Measurements from ENCODE around the gene SEMA3F. TPM values are rescaled to one million over a fixed set of nuclear protein-coding genes. Genes with fewer than 3 reads are reported as not detected.

The SEMA3F gene
- total and polyA plus RNA-seq, 2 experiments from 2014 or later, result 2.3 to 67.6 TPM

- no peaks in the 10 kb centered on the region for H3K9me3 Mint-ChIP-seq
These were observed 31.0 kb downstream of the SEMA3F start for GRCh38 chr3:50186096-50186495.

More at GRCh38 chr3:50186096-50186495, 31.0 kb downstream of the SEMA3F start:
- Histone ChIP-seq H3K36me3 (ENCODE audit: insufficient read depth) (no peaks in the 10 kb centered on the region; the same call in 1 of the 2 replicates), H4K20me1 (replicated peaks; ENCODE audit: insufficient read depth) (no peaks in the 10 kb centered on the region), H3K27me3 (ENCODE audit: insufficient read depth) (no peaks in the 10 kb centered on the region), H3K9me2 (ENCODE audit: insufficient read depth) (no peaks in the 10 kb centered on the region), H2AFZ (no peak overlapping the region), H3K4me1 (ENCODE audit: insufficient read depth) (no peaks in the 10 kb centered on the region), H3K27ac (ENCODE audit: low read depth) (no peak overlapping the region), H3K4me2 (no peak overlapping the region), H3K79me2 (replicated peaks; ENCODE audit: insufficient read depth) (no peaks in the 10 kb centered on the region), H3K4me3 (no peak overlapping the region), H3F3A (replicated peaks; ENCODE audit: low read depth) (peaks cover 6% of the 10 kb centered on the region)
- no peak overlapping the region for H3K27ac Mint-ChIP-seq
- DNase-seq (ENCODE audit: low spot score), result no peak
- peaks cover 9% of the 10 kb centered on the region; the same call in 2 of the 3 replicates for H3K4me1 Mint-ChIP-seq
- TF ChIP-seq REST (IDR thresholded peaks at IDR 0.05; ENCODE audit: unreplicated experiment) (no peak), STAT1 (IDR thresholded peaks at IDR 0.05; ENCODE audit: unreplicated experiment) (no peak), CREB1 (CRISPR knock-in tag; IDR thresholded peaks at IDR 0.05; ENCODE audit: low read depth) (no peak), ZNF462 (CRISPR knock-in tag; IDR thresholded peaks at IDR 0.05) (no peak), EZH2 (IDR thresholded peaks at IDR 0.05; ENCODE audit: low read depth, unreplicated experiment) (no peak), NANOG (IDR thresholded peaks at IDR 0.05; ENCODE audit: borderline replicate concordance) (no peak), POLR2AphosphoS5 (IDR thresholded peaks at IDR 0.05; ENCODE audit: low read depth) (no peak), CTCF (conservative IDR thresholded peaks at IDR 0.05; ENCODE audit: low read depth in 2 of 2) (no peak), EZH2phosphoT487 (IDR thresholded peaks at IDR 0.05; ENCODE audit: unreplicated experiment) (no peak)
- no peak for ATAC-seq
- no peak overlapping the region for H3K4me3 Mint-ChIP-seq
- H3K36me3 Mint-ChIP-seq (ENCODE audit: low read depth), result peaks cover 31% of the 10 kb centered on the region
- H3K27me3 Mint-ChIP-seq (ENCODE audit: insufficient read depth, low read depth, poor library complexity), result peaks cover 14% of the 10 kb centered on the region

All from GM23338 (cell line).